HG03039 (cell line): Measurements from ENCODE around the gene METRNL.
"Not testable (repeated sequence)": the region's sequence is repeated elsewhere in the genome, so short reads cannot be mapped to it uniquely, and the experiment has no call there.

ENCODE experiments used
- ATAC-seq: cut with Tn5 transposase; IDR thresholded peaks from one replicate; pipeline ENCODE4 v1.9.1; 2021; ENCODE audit warnings: mild to moderate bottlenecking, moderate library complexity; ENCODE audit not compliant: unreplicated experiment

METRNL gene

GRCh38 chr17:83118071-83118841 lies 38.8 kb downstream of the METRNL start:
- ATAC-seq, result no peak

GRCh38 chr17:83119987-83120864 lies 40.8 kb downstream of the METRNL start:
- ATAC-seq, result no peak

- ATAC-seq, result not testable (repeated sequence)
Measured at GRCh38 chr17:83121473-83121872, 42.1 kb downstream of the METRNL start.

GRCh38 chr17:83121921-83122820 lies 42.8 kb downstream of the METRNL start:
- ATAC-seq, result no peak

- ATAC-seq, result no peak
Measured at GRCh38 chr17:83122834-83123233, 43.4 kb downstream of the METRNL start.

- no peak for ATAC-seq
Measured at GRCh38 chr17:83123896-83124801, 44.7 kb downstream of the METRNL start.

- no peak for ATAC-seq
Measured at GRCh38 chr17:83124871-83125514, 45.6 kb downstream of the METRNL start.

GRCh38 chr17:83125515-83126274 lies 46.3 kb downstream of the METRNL start:
- no peak for ATAC-seq

- ATAC-seq, result no peak
Measured at GRCh38 chr17:83126275-83126811, 46.9 kb downstream of the METRNL start.

- no peak for ATAC-seq
Measured at GRCh38 chr17:83127431-83128160, 48.2 kb downstream of the METRNL start.

- no peak for ATAC-seq
Measured at GRCh38 chr17:83128306-83129240, 49.2 kb downstream of the METRNL start.

GRCh38 chr17:83129676-83130075 lies 50.3 kb downstream of the METRNL start:
- ATAC-seq, result no peak

GRCh38 chr17:83131401-83132011 lies 52.1 kb downstream of the METRNL start:
- no peak for ATAC-seq

- ATAC-seq, result no peak
Measured at GRCh38 chr17:83132251-83133081, 53.1 kb downstream of the METRNL start.
